ENCODE data around the gene TRIM40.
"Not testable (repeated sequence)": the region's sequence is repeated elsewhere in the genome, so short reads cannot be mapped to it uniquely, and the experiment has no call there.

TRIM40 gene

DNA sequence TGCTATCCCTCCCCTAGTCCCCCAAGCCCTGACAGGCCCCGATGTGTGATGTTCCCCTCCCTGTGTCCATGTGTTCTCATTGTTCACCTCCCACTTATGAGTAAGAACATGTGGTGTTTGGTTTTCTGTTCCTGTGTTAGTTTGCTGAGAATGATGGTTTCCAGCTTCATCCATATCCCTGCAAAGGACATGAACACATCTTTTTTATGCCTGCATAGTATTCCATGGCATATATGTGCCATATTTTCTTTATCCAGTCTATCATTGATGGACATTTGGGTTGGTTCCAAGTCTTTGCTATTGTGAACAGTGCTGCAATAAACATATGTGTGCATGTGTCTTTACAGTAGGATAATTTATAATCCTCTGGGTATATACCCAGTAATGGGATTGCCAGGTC, 29.3 kb downstream of the TRIM40 start:
- not testable (repeated sequence) for DNase-seq

DNA sequence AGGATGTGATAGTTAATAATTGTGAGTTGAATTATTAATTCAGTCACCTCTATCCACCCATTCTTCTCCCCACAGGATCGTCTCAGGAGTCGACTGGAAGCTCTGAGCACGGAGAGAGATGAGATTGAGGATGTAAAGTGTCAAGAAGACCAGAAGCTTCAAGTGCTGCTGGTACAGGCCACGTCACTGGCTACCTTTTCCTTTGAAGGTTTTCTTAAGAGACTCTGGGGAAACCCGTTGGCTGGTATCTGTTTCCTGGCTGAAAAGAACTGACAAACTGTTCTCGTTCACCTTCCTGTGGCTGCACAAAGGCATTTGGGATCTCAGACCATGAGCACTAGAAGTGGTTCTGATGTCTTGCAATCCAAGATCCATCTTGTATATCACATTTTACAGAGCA, 31.2 kb downstream of the TRIM40 start:
- no peak for DNase-seq

DNA sequence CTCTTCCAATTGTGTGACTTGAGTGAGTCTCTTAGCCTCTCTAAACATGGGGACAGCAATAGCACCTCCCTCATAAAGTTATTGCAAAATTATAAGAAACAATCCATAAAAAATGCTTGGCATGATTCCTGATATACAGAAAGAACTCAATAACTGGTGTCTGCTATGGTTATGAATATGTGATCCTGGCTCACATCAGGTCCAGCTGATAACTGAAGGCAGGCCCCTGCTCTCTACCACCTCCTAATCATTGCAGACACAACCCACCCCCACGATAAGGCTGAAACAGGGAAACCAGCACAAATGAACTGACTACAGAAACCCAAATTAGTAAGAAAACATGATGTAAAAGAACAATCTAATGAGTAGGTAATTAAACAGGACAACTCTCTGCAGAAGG, 32.8 kb downstream of the TRIM40 start:
- no peak for DNase-seq

DNA sequence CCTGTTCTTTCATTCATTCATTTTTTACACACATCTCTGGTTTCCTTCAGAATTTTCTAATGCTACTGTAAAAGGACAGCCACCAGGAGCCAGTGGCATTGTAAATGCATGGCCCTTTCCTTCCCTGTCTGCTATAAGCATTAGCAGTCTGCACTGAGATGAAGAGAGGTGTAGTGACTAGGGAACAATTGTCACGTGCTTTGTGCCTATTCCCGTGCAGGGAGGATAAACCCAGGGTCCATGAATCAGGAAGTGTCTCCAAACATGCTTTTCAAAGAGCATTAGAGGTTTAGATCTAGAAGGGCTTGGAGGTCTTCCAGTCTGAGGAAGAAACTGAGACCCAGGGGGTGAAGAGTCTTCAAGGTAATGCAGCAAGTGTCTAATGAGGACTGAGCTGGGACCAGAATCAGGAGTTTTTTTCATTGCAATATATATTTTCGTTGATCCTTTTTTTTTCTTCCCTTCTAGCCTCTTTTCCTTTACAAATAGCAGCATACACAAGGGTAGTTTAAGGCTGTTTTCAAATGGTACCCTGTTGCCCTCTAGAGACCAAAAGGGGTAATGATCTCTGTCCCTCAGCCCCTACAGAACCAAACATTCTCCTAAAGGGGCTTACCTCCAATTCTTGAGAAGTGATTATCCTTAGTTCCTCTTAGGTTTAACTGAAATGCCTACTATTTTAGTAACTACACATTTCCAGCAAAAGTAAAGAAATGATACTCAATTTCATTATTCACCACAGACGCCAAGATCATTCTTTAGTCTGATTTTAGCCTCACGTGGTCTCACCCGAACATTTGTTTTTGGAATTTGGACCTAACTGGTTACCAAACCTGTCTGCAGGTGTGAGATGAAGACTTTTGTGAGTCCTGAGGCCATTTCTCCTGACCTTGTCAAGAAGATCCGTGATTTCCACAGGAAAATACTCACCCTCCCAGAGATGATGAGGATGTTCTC, 34.0 kb downstream of the TRIM40 start:
- no peak for DNase-seq

DNA sequence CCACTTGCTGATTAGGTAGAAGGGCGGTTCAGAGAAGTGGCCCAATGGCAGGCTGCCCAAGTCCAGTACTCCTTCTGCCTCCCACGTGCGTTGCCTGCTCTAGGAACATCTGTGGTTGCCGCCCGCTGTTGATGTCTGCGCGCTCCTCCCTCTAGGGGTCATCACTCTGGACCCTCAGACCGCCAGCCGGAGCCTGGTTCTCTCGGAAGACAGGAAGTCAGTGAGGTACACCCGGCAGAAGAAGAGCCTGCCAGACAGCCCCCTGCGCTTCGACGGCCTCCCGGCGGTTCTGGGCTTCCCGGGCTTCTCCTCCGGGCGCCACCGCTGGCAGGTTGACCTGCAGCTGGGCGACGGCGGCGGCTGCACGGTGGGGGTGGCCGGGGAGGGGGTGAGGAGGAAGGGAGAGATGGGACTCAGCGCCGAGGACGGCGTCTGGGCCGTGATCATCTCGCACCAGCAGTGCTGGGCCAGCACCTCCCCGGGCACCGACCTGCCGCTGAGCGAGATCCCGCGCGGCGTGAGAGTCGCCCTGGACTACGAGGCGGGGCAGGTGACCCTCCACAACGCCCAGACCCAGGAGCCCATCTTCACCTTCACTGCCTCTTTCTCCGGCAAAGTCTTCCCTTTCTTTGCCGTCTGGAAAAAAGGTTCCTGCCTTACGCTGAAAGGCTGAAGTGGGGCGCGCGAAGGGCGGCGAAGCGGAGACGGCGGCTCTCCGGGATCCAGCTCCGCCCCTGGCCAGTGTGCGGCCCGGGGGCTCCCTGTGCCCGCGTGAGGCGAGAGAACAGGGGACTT, 35.9 kb downstream of the TRIM40 start:
- no peak for DNase-seq

DNA sequence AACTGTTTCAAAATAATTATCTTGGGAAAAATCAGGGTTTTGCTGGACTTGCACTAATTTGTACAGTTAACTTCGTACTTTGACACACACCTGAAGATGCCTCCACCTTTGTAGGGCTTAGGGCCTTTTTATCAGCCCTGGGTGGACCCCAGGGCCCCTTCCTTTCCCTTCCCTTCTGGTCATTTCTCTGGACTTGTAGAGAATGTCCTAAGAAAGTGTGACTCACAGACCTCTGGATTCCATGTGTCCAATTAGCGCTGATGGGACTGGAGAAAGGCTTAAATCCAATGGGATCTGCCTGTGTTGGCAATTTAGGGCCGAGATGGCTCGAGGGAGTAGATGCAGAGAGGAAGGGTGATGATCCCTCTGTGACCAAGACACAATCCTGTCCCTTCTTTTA, 36.7 kb downstream of the TRIM40 start:
- no peak for DNase-seq

DNA sequence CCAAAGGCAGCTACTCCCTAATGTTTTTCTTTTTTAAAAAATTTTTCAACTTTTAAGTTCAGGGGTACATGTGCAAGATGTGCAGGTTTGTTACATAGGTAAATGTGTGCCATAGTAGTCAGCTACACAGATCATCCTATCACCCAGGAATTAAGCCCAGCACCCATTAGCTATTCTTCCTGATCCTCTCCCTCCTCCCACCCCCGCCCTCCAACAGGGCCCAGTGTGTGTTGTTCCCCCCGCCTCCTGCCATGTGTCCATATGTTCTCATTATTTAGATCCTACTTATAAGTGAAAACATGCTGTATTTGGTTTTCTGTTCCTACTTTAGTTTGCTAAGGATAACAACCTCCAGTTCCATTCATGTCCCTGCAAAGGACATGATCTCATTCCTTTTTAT, 39.8 kb downstream of the TRIM40 start:
- no peak for DNase-seq

DNA sequence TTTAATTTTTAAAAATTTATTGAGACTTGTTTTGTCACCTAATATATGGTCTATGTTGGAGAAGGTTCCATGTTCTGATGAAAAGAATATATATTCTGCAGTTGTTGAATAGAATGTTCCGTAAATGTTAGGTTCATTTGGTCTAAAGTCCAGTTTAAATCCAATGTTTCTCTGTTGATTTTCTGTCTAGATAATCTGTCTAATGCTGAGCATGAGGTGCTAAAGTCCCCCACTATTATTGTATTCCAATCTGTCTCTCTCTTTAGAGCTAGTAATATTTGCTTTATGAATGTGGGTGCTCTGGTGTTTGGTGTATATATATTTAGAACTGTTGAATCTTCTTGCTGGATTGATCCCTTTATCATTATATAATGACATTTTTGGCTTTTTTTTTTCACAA, 42.9 kb downstream of the TRIM40 start:
- DNase-seq, result no peak

DNA sequence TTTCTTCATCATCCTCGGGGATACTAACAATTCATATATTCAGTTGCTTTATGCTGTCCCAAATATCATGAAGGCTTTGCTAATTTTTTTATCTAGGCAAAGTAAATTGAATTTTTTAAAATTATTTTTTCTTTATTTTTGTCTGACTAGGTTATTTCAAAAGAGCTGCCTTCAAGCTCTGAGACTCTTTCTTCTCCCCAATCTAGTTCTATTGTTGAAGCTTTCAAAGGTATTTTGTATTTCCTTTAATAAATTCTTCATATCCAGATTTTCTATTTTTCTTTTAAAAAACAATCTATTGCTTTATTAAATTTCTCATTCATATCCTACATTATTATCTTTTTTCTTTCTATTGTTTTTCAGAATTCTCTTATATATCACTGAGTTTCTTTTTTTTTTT, 44.2 kb downstream of the TRIM40 start:
- no peak for DNase-seq

DNA sequence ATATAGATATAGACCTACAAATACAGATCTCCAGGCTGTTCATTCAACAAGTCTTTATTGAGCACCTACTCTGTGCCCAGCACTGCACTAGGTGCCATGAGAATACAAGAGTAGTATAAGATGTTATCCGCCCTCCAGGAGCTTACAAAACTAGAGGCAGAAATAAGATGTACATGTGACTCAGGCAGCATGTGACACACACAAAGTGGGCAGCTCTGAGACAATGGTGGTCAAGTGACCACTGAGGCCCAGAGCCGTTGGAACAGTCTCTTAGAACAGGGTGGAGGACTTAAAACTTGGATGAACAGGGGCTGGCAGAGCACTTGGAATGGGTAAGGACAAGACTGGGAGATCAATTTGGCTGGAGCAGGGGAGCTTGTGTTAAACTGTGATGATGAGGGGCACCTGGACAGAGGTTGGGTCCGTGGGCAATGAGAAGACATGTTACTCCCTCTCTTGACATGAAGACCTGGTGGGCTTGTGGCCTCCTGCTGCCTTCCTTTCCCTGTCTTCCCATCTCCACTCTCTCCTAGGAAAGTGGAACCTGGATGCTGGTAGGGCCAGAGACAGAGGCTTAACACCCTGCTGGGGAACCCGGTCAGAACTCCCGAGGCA, 48.6 kb downstream of the TRIM40 start:
- no peak for DNase-seq

DNA sequence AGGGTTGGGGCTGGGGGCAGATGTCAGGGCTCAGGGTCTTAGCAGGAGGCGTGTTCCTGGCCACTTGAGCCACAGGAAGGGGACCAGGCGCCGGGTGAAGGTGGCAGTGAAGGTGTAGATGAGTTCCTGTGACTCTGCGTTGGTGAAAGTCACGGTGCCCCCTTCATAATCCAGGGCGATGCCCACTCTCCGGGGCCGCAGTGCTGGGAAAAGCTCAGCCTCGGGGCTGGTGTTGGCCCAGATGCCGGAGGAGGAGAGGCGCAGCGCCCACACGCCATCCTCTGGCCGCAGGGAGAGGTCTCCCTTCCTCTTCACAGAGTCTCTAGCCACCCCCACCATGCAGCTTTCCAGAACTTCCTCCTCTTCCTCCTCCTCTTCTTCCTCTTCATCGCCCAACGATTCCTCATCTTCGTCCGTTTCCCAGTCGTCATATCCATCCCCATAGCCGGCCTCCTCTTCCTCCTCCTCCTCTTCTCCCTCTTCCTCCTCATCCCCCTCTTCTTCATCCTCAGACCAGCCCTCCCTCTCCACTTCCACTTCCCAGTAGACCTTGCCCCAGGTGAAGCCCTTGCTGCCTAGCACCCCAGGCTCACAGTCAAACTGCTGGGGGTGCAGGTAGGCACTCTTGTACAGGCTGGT, 50.0 kb downstream of the TRIM40 start:
- DNase-seq, result no peak

DNA sequence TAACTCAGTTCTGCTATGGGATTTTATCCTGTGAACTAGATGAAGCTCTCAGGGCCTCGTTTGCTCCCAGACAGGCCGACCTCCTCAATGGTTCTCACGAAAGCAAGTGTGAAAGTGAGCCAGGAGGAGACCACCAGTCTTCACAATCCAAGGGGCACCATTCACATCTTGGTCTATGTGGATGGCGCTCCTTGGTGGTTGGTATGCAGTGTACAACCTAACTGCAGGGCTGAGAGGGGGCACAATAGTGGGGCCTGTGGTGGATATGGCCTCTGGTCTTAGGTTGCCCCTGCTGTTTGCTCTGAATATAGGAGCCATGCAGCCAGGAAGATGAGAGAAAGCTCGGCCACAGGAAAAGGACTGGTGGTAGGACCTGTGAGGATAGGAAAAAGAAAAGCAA, 52.6 kb downstream of the TRIM40 start:
- no peak for DNase-seq

DNA sequence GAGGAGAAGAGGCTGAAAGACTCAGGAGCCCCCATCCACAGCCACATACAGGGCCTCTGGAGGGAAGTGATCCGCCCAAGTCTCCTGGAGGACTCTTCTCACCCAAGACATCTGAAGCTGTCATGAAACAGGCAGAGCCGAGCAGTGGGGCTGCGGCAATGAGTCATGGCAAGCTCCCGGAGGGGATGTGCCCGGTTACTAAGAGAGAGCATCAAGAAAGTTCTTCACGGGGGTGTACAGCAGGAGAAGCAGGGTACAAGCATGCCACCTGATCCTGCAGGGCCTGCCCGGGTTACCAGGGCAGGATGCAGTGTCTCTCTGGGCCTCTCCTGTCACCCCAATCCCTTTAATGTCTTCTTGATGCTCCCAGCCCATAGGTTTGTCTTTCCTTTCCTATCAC, 56.1 kb downstream of the TRIM40 start:
- no peak for DNase-seq

DNA sequence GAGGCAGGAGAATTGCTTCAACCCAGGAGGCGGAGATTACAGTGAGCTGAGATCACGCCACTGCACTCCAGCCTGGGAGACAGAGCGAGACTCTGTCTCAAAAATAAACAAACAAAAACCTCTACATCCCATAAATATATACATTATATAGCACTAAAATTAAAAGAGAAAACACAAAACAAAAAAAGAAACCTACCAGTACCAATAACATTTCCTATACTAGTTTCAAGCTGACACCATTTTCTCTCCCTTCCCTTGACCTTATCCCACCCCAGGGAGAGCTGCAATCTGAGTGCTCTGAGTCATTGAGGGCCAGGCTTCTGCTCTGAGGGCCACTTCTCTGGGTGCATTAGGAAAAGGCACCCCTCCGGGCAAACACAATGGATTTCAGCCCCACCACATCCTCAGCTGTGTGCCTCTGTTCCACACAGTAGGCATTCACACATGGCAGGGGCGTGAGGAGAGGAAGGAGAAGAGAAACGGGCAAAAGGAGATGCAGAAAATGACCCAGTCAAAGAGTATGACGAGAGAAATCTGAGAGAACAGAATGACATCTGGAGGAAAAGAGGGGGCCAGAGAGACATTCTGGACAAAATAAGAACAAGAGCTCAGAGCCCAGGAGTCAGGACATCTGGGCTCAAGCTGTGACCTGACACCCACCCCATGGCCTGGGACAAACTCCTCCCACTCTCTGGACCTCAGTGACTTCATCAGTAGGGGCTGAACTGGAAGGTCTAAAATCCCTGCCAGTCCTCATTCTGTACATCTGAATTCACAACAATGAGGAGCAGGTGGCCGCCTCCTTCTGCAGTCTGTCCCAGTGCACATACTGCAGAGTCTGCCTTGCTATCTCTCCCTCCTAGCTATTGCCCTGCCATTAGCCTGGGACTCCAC, 59.1 kb downstream of the TRIM40 start:
- DNase-seq, result no peak

DNA sequence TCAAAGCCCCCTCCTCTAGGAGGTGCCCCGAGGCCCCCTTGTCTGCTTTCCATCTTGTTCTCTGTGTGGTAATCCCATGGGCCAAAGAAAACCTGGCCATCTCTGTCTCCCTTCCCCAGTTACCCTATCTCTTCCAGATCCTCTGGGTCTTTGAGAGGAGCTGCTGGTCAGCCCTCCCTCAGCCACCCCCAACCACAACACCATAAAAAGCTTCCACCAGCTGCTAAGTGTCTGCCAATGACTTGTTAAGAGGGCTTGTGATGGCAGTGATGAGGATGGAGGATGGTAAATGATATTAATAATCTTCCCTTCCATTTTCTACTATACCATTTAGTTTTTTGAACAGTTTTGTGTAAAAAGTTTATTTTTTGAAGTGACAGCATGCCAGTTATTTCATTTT, 60.0 kb downstream of the TRIM40 start:
- no peak for DNase-seq

DNA sequence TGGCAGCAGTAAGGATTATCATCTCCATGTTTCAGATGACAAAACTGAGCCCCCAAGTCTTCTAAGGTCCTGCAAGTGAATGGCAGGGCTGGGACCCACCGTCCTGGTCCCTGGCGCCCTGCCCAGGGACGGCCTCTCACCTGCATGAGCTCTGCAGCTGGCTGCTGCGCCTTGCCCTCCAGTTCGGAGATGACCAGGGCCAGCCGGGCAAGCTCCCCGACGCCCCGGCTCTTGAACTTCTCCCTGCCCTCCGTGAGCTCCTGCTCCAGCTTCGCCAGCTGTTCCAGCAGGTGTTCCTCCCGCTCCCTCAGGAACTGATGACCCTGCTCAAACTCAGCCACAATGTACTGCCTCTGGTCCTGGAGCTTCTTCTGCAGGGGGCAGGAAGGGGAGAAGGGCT, 60.4 kb downstream of the TRIM40 start:
- no peak for DNase-seq
